ENCODE data around the gene SYT7.

Gene SYT7

DNA sequence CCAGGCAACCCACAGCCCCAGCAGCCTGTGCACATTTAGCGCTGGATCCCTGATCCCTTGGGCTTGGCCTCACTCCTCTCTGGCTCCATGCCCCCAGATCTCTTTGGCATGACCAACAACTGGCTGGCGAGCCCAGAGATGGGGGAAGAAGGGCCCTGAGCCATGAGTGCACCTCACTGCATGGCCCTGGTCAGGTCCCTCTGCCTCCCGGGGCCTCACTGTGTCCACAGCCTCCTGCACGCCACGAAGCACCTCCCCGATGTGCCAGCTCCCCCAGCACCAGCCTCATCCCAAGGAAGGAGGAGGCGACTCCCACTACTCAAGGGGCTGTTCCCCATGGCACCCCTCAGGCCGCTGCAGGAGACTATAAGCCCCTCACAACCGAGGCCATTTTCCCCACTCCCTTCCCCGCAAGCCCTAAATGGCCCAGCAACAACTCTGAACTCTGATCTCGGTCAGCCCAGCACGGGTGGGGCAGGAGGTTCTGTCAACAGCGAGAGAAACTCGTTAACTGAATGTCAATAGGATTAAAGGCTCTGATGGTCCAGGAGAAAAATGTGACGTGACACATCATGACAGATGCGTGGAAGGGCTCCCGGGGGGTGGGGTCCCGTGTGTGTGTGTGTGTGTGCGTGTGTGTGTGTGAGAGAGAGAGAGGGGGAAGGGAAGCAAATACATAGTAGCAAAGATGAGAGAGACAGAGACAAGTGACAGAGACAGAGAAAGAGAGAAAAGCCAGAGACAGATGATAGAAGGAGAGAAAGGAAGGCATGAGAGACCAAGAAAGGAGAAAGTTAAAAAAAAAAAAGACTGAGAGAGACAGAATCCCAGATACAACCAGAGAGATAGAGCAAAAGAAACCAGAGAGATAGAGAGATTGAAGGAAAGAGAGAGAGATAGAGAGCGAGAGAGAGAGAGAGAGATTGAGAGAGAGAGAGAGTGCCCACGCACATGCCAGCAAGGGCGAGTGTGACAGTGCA lies 28.4 kb upstream of the SYT7 start:
- in situ Hi-C loops (cut with MboI; ENCODE audit: low sequenced_read_pairs): no loop called here

DNA sequence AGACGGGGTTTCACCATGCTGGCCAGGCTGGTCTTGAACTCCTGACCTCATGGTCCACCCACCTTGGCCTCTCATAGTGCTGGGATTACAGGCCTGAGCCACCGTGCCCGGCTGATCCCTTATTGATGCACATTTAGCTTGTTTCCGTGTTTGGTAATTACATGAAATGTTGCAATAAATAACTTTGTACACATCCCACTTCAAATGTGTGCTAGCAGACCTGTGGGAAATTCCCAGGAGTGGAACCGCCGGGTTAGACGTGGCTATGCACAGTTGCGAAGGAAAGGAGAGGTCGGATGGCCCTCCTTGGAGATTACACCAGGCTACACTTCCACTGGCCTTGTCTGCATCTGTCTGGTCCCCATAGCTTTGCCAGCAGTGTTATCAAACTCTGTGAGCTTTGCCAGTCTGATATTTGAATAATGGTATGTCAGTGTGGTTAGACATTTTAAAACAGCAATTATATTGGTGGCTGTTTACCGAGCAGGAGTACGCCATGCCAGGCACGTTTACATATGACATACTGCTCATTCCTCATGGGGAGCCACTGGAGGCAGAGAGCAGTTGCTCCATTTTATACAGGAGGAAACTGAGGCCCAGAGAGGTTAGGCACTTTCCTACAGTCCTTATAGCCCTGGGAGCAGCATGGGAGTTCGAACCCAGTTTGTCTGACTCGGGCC lies 27.2 kb upstream of the SYT7 start:
- in situ Hi-C loops (cut with MboI; ENCODE audit: low sequenced_read_pairs): no loop called here

DNA sequence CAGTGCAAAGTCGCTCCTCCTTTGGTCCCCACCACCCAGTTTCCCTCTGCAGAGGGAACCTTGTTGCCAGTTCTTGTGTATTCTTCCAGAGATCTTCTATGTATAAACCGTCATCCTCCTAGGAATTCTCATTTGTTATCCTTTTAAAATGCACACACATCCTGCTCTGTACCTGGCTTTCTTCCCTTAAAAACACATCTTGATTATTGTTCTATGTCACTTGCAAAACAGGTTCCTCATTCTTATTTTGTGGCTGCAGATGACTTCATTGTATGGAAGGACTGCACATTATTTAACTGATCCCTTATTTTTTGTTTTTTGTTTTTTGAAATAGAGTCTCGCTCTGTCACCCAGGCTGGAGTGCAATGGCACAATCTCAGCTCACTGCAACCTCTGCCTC lies 26.6 kb upstream of the SYT7 start:
- in situ Hi-C loops (cut with MboI; ENCODE audit: low sequenced_read_pairs): no loop called here

DNA sequence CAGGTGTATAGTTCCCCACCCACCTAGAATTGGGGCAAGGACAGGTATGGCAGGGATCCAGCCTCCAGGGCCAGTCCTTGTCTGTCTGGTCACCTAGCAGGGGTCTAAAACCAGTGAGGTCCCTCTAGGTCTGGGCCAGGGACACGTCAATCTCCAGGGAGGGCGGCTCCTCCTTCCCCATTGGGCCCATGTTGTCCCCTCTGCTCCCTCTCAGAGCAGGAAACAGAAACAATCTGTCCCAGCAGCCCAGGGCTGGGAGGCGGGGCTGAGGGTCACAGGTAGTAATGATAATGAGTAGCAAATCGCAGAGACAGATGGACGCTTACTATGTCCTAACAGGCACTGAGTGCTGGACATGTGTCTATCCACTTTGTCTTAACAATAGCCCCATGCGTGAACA lies 22.8 kb upstream of the SYT7 start:
- in situ Hi-C loops (cut with MboI; ENCODE audit: low sequenced_read_pairs): no loop called here

DNA sequence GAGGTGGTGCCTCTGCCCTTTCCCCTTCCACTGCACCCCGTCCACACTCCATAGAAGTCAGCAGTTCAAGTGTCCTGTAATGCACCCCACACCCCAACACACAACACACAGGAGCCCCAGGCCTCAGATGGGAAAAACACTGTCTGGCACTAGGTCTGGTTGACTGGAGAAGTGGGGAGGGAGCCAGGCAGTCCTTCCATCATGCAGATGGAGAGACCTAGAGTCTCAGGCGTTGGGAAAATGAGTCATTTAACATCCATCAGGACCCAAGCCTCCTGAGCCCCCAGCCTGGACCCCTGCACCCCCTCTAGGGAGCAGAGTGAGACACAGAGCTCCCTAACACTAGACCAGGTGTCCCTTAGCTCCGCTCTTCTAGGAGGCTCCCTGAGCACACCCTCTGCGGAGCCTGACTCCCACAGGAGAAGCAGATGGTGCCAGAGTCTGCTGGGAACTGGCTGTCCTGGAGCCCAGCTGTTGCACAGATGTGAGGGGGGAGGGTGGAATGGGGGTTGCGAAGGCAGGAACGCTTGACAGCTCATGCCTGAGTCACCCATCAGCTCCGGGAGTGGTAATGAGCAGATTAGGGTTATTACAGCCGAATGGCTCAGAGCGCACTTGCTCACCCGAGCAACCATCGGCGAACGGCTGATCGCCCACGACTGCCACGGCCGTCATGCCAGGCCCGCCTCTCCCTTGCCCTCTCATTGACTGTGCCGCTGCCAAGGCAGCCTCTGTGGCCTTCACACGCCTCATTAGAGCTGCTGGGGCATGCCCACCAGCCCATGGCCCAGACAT lies 22.1 kb upstream of the SYT7 start:
- in situ Hi-C loops (cut with MboI; ENCODE audit: low sequenced_read_pairs): no loop called here

DNA sequence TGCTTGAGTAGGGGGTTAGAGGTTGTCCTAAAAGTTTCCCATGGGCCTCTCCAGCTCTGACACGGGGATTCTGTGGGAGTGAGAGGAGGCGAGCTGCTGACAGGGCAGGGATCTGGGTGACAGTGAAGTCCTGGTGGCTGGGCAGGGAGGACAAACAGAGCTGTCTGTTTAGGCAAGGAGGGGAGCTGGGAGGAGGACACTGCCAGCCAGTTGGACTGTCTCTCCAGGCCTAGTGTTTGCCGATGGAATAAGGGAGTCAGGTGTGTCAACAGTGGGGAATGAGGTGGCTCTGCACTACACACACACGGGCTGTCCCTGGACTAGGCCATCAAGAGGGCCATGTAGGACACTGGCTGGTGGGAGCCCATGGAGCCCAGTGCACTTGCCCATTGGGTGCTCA lies 20.6 kb upstream of the SYT7 start:
- in situ Hi-C loops (cut with MboI; ENCODE audit: low sequenced_read_pairs): no loop called here

DNA sequence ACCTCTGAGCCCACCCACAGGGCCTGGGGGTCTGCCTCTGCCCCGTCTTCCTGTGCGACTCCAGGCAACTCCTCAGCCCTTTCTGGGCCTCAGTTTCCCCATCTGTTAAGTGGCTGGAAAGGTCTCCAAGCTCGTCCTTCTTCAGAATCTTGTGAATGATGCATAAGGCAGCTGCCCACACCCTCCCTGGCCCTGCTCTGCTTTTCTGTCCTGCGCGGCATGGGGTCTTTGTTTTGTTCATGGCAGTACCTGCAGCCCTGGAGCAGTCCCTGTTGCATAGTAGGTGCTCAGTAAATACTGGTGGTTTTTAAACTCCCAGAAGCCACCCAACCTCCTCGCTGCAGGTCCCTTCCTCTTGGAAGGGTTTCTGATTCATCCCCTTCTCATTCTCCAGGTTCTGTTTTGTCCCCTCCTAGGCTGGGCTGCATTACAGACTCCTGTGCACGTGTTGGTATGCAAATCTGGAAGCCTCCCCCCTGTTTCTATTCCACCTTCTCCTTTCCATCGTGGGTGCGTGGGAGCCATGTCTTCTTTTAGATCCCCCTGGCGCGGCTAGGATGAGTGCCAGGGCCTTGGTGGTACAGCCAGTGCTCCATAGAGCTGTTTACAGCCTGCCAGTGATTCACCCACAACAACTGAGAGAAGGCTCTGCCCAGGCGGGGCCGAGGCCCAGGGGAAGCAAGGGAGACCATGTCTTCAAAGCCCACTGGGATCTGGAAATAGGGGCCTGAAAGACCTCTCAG lies 19.3 kb upstream of the SYT7 start:
- in situ Hi-C loops (cut with MboI; ENCODE audit: low sequenced_read_pairs): no loop called here

DNA sequence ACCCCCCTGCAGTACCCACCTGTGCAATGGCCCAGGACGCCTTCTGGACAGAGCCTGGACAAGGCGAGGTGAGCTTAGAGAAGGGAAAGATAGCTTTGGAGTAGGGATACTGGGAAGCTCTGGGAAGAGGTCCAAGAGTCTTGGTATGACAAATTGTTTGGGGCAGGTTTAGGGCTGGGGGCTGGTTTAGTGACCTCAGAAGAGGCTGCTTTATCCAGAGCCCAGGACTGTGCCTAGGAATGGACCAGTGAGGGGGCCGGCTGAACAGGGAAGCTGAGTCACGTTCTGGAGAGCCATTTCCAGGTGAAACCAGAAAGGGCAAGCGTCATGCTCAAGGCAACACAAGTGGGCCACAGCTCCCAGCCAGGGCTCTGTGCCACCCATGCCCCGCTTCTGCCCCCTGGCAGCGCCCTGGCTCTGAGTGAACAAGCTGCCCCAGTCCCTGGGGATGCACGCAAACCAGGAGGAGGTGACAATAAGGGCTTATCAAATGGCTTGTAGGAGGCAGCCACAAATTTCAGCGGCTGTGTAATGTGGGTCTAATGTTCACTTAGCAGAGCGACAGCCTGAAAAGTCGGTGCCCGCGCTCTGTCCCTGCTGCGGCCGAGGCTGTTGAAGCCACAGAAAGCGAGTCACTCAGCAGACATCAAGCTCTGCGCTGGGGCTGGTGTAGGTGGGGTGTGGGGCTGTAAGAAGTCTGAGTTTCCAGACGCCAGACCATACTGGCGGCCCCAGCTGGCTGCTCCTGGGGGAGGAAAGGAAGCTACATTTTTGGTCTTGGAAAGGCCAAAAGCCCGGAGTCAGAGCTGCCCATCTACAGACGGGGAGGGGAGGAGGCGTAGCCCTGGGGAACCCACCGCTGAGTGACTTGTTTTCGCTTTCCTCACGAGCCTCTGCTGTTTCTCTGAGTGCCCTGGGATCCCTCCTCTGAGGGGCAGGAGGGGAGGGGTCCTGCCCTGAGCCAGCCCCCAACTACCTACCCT lies 18.3 kb upstream of the SYT7 start:
- in situ Hi-C loops (cut with MboI; ENCODE audit: low sequenced_read_pairs): no loop called here

DNA sequence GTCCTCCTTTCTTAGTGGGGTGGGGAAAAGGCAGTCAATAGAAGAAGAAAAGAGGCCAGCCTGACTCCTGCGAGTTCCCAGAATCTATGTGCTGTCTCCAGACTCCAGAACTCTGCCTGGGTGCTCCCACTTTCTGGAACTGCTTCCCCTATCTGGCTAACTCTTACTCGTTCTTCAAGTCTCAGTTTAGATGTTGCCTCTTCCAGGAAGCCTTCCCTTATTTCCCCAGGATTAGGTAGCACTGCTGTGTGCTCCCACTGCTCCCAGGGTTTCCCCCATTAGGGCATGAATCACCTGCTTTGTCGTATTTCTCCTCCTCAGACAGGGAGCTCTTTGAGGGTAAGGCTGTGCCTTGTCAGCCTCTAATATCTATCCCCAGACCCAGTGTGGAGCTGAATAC lies 17.5 kb upstream of the SYT7 start:
- in situ Hi-C loops (cut with MboI; ENCODE audit: low sequenced_read_pairs): no loop called here

DNA sequence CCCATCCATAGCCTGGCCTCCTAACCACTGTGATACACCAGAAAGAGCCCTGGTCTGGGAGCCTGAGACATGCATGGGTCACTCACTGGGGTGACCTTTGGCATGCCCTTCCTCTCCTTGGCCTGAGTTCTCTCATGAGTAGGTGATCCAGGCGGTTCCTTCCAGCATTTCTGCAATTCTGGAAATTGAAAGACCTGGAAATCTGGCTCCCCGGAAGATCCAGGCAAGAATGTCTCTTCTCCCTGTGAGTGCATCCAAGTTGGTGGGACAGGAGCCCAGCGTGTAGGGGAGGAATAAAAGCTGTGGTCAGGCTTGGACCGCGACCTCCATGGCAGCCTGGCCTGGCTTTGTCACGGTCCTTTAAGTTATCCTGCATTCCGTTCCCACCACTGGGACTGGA lies 16.1 kb upstream of the SYT7 start:
- in situ Hi-C loops (cut with MboI; ENCODE audit: low sequenced_read_pairs): no loop called here

DNA sequence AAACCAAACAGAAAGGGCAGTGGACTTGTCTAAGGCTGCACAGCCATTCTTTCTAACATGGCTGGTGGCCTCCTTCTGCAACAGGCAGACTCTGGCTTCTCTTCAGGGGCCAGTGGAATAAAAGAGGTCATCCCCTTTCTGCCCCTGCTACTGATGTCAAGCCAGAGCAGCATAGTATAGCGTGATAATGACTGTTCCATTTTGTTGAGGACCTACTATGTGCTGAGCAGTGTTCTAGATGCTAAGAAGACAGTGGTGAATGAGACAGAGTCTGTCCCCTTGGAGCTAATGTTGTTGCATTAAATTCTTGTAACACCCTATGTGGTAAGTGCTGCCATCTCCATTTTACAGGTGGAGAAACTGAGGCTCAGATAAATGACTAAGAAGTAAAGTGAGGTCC lies 15.7 kb upstream of the SYT7 start:
- in situ Hi-C loops (cut with MboI; ENCODE audit: low sequenced_read_pairs): no loop called here

DNA sequence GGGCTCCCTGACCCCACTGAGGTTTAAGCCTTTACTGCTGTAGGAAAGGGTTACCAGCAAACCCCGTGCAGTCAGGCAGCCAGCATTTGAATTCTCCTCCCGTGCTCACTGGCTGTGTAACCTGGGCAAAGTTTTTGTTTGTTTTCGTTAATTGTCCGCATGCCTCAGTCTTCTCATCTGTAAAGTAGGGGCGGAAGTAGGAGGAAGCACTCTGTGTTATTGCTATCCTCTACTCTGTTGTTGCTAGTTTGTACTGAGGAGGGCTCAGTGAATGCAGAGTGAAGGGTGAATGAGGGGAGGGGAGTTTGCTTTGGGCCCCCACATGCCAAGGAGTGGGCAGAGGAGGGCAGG lies 14.0 kb upstream of the SYT7 start:
- in situ Hi-C loops (cut with MboI; ENCODE audit: low sequenced_read_pairs): no loop called here

DNA sequence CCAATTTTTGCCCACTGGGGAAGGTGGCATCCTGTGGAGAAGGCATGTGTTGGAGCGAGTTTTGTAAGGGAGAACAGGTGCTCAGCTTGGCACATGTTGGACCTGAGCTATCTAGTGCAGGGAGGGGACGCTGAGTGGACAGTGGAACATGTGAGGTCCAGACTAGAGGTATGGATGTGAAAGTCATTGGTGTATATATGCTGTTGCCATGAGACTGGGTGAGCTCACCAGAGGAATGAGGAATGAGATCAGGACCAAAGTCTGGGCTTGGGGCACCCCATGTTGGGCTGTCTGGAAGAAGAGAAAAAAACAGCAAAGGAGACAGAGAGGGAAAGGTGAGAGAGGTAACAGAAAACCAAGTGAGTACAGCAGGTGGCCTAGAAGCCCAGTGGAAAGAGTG lies 12.3 kb upstream of the SYT7 start:
- in situ Hi-C loops (cut with MboI; ENCODE audit: low sequenced_read_pairs): no loop called here

DNA sequence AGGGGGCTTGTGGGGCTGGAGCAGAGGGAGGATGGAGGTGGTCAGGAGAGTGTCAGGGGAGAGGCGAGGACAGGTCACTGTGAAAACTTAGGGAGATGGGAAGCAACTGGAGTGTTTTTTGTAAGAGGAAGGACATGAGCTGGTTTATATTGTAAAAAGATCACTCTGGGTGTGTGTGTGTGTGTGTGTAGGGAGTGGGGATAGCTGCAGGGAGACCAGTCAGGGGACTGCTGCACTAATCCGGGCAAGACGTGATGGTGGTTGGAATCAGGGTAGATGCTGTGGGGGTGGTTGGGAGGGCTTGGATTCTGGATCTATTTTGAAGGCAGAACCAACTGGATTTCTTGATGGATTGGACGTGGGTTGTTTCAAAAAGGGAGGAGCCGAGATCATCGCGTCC lies 11.3 kb upstream of the SYT7 start:
- in situ Hi-C loops (cut with MboI; ENCODE audit: low sequenced_read_pairs): no loop called here

DNA sequence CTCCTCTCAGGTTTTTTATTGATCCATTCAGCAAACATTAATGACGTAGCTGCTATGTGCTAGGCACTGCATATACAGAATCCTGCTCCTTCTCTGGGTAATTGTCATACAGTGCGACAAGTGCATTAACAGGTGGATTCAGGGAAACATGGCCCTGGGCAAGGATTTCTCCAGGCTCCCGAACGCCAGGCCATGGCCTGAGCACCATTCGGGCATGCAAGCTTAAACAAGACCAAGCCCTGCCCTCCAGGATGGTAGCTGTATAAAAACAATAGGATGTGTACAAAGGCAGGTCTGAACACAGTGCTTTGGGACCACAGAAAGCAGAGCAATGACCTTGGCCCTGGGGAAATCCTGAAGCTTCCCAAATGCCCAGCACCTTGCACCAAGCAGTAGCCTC lies 9.1 kb upstream of the SYT7 start:
- in situ Hi-C loops (cut with MboI; ENCODE audit: low sequenced_read_pairs): no loop called here

DNA sequence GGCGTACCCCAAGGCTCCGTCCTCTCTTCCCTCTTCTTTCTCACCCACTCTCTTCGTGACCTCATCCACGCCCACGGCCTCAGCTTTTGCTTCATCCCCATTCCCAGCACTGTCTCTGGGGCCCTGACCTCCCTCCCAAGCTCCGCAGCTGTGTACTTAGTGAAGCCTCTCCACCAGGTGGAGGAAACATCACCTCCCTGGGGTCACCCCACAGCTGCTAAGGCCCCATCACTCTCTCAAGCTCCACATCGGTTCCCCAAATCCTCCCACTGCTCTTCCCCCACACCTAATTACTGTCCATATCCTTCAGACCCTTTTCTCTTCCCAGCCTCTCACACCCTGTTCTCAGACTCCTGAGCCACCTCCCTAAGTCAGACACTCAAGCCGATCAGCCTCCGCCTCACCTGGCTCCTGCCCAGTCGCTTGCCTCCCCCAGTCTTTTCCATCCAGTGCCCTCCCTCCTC lies 7.9 kb upstream of the SYT7 start:
- in situ Hi-C loops (cut with MboI; ENCODE audit: low sequenced_read_pairs): no loop called here

DNA sequence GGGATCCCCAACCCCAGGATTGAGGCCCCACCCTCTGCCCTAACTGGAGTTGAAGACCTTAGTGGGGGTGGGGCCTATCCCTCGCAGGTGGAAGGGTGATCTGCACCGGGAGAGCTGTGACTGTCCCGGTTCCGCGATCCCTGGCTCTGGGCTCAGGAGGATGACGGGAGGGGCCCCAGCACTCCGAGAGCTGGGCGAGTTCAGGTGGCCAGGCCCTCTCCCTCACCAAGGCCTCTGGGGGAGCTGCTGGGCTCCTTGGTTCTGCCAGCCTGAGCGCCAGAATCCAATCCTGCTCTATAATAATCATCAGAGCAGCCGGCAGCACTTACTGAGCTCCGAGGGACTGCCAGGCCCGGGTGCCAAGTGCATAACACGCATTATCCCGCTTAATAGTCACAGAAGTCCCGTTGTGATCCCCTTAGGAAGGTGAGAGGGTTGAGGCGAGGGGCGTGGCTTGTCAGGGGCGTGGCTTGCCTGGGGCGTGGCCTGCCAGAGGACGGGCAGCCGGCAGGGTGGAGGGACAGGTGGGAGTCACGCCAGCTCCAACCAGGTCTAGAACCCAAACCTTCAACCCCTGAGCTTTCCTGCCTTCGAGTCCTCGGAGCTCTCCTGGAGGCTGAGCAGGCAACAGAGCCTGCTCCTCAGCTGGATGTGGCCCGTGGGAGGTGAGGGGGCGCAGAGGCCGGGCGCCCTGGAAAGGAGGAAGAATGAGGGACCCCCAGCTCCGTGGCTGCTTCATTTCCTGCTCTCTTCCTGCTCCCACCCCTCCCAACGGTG lies 7.3 kb upstream of the SYT7 start:
- in situ Hi-C loops (cut with MboI; ENCODE audit: low sequenced_read_pairs): no loop called here

DNA sequence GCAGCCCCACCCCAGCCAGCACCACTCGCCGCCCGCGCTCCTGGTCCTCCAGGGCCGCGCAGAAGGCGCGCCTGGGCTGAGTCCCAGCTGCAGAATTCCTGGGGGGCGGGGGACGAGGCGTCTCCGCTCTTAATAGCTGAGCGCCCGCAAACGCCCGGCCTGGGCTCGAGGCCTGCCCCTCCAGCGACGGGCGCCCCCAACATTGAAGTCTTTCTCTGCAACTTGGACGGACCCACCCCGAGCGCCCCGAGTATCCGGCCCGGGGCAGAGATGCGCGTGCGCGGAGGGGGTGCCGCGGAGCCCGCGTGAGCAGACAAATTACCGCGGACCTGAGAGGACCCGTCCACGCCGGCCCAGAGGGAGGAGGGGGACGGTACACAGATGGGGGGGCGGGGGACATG lies 6.7 kb upstream of the SYT7 start:
- in situ Hi-C loops (cut with MboI; ENCODE audit: low sequenced_read_pairs): no loop called here

Data from HL-60/S4 (cell line).